Measurements from ENCODE around the gene PPP1R16B. TPM values are rescaled to one million over a fixed set of nuclear protein-coding genes. Genes with fewer than 3 reads are reported as not detected.

Gene PPP1R16B
- total and polyA plus RNA-seq, 2 of the 8 experiments (the other 6 are each of a cell fraction or from before 2014, with no cell fraction given), result 2.6 to 8.9 TPM

GRCh38 chr20:38941726-38942389 is 136.4 kb downstream of the PPP1R16B start:
- H3K14ac ChIP-seq (ENCODE audit: insufficient read length), result no peak overlapping the region
- no peak overlapping the region for H3K23ac ChIP-seq (ENCODE audit: insufficient read length)
- H3K9ac ChIP-seq (replicated peaks in 1 of 4; ENCODE audit: extremely low read depth in 1 of 4, low read depth in 3 of 4, low read length in 3 of 4), result no peak overlapping the region; a peak in 1 of 7 replicates
- H3K79me1 ChIP-seq (ENCODE audit: low read depth, low read length), result peaks cover 26% of the 10 kb centered on the region
- POLR2A ChIA-PET (ENCODE audit: partially characterized antibody), result interaction anchor here (0.8 to 7.9 kb wide), 4 partner anchors 10 to 22 kb away, joined by 3 to 57 read pairs (median 4); partner anchors contain the start of genes DHX35 and FAM83D
- H4K8ac ChIP-seq (ENCODE audit: extremely low read depth, insufficient read depth, low read length), result no peak overlapping the region
- H2BK12ac ChIP-seq (ENCODE audit: low read depth, low read length), result no peak overlapping the region
- H3K4me2 ChIP-seq (ENCODE audit: insufficient read depth in 1 of 2, low read depth in 2 of 2, low read length in 2 of 2), result no peak overlapping the region
- H2BK15ac ChIP-seq (ENCODE audit: low read length), result no peak overlapping the region
- H3K36me3 ChIP-seq (ENCODE audit: control insufficient read depth in 2 of 4, insufficient read depth in 4 of 4, low read length in 3 of 4), result peaks cover 7 to 58% (median 31%) of the 10 kb centered on the region in 4 experiments; a peak in 6 of 8 replicates
- H2BK5ac ChIP-seq (ENCODE audit: low read depth, low read length), result no peak overlapping the region
- H4K20me1 ChIP-seq (replicated peaks in 1 of 2; ENCODE audit: control insufficient read depth in 1 of 2, insufficient read depth in 2 of 2, low read length in 2 of 2), result peaks cover 9 to 24% of the 10 kb centered on the region in 2 experiments
- H3K4ac ChIP-seq (replicated peaks; ENCODE audit: insufficient read length, low read depth, low read length), result no peak overlapping the region
- H3K23me2 ChIP-seq (ENCODE audit: low read depth, low read length), result no peaks in the 10 kb centered on the region
- CTCF ChIA-PET (ENCODE audit: partially characterized antibody), result interaction anchor here (0.7 to 2.5 kb wide), 8 partner anchors 9 to 107 kb away, joined by 3 to 10 read pairs (median 3); partner anchors contain the start of gene FAM83D
- H2AK5ac ChIP-seq (ENCODE audit: low read depth, low read length), result no peak overlapping the region
- H3K18ac ChIP-seq (ENCODE audit: extremely low read depth, low read length), result no peak overlapping the region
- TF ChIP-seq TAF1 (IDR thresholded peaks at IDR 0.05; ENCODE audit: low read depth, low read length) (no peak), CTCF (IDR thresholded peaks at IDR 0.05; ENCODE audit: control extremely low read depth in 1 of 3, insufficient read depth in 1 of 3, low read depth in 1 of 3, low read length in 3 of 3) (peak in 1 of 3 experiments; percentile 27; a peak in 1 of 4 replicates), TAF7 (optimal IDR thresholded peaks at IDR 0.05; ENCODE audit: borderline replicate concordance, low read depth, low read length) (no peak), HDAC6 (IDR thresholded peaks at IDR 0.05; ENCODE audit: low read depth, low read length) (no peak), KDM1A (IDR thresholded peaks at IDR 0.05; ENCODE audit: borderline replicate concordance, low read length) (no peak), JUND (IDR thresholded peaks at IDR 0.05; ENCODE audit: low read length) (no peak)
- DNase-seq (ENCODE audit: low read depth in 1 of 2, low spot score in 2 of 2), result no peak
- no peak overlapping the region for H3K4me3 ChIP-seq (ENCODE audit: extremely low read depth in 1 of 4, insufficient read depth in 2 of 4, low read depth in 3 of 4, low read length in 4 of 4)
- 83% methylated on average over 5 of the region's 5 CpGs; no CpG with 5 or more reads in 1 of the 2 experiments for WGBS, 2 experiments (ENCODE audit: extremely low coverage in 1 of 2, insufficient coverage in 1 of 2, insufficient read length in 1 of 2, insufficient replicate concordance in 2 of 2, low coverage in 1 of 2, low lambda C conversion rate in 2 of 2, missing lambda C conversion rate in 1 of 2)
- no peak overlapping the region for H4K91ac ChIP-seq (replicated peaks; ENCODE audit: insufficient read length, low read length)
- no peak overlapping the region for H2BK120ac ChIP-seq (replicated peaks; ENCODE audit: low read depth, low read length)
- FAIRE-seq, result no peak
- H2AFZ ChIP-seq (ENCODE audit: low read length), result no peak overlapping the region
- H3K27me3 ChIP-seq (replicated peaks in 1 of 4; ENCODE audit: control insufficient read depth in 3 of 4, extremely low read depth in 1 of 4, insufficient read depth in 3 of 4, low read length in 3 of 4), result no peaks in the 10 kb centered on the region
- no peak overlapping the region for H3K56ac ChIP-seq (replicated peaks; ENCODE audit: insufficient read length, low read depth, low read length)
- H2BK20ac ChIP-seq (ENCODE audit: low read length), result no peak overlapping the region
- no peak overlapping the region for H4K5ac ChIP-seq (ENCODE audit: insufficient read length, low read depth, low read length)
- H3K9me3 ChIP-seq (ENCODE audit: insufficient read depth in 2 of 2, low read depth in 1 of 2, low read length in 1 of 2), result no peaks in the 10 kb centered on the region
- H3K4me1 ChIP-seq (replicated peaks in 1 of 4; ENCODE audit: control insufficient read depth in 3 of 4, insufficient read depth in 4 of 4, low read length in 3 of 4), result peaks cover 0 to 6% (median 0%) of the 10 kb centered on the region in 4 experiments; a peak in 2 of 7 replicates
- H3K79me2 ChIP-seq (ENCODE audit: control insufficient read depth in 1 of 2, insufficient read depth in 2 of 2, low read length in 2 of 2), result peaks cover 5 to 54% of the 10 kb centered on the region in 2 experiments
- H3K27ac ChIP-seq (ENCODE audit: low read depth, low read length), result no peak overlapping the region
